HG03175 (cell line): Measurements from ENCODE around the gene ITPR2.
"Not testable (repeated sequence)": the region's sequence is repeated elsewhere in the genome, so short reads cannot be mapped to it uniquely, and the experiment has no call there.

ENCODE experiments used
- ATAC-seq: cut with Tn5 transposase; IDR thresholded peaks from one replicate; pipeline ENCODE4 v1.9.1; 2021; ENCODE audit warnings: mild to moderate bottlenecking, moderate library complexity; ENCODE audit not compliant: unreplicated experiment

ITPR2 gene

DNA sequence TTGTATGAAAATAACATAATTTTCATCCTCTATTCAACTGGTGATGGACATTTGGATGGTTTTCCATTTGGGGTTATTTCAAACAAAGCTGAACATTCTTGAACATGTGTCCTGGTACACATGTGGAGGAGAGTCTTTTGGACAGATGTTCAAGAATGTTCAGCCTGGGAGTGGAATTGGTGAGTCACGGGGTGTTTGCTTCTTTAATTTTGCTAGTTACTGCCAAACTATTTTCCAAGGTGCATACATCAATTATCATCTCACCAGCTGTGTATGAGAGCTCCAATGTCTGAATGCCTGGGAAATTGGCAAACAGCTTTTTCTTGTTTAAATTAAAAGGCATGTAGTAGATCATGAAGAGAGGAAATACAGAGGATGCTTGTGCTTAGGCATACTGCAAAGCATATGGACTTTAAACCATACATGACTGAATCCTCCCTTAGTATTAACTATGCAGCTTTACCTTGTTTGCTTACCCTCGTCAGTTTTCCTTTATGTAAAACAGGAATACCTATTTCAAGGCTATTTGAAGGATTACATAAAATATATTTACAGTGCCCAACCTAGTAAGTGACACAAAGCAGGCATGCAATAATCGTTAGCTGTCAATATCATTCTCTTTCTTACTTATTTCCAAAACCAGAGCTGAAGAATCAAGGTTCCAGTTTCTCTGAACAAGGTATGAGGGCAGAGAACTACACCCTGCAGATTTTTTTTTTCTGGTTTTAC, 152.1 kb downstream of the ITPR2 start:
- ATAC-seq = no peak

DNA sequence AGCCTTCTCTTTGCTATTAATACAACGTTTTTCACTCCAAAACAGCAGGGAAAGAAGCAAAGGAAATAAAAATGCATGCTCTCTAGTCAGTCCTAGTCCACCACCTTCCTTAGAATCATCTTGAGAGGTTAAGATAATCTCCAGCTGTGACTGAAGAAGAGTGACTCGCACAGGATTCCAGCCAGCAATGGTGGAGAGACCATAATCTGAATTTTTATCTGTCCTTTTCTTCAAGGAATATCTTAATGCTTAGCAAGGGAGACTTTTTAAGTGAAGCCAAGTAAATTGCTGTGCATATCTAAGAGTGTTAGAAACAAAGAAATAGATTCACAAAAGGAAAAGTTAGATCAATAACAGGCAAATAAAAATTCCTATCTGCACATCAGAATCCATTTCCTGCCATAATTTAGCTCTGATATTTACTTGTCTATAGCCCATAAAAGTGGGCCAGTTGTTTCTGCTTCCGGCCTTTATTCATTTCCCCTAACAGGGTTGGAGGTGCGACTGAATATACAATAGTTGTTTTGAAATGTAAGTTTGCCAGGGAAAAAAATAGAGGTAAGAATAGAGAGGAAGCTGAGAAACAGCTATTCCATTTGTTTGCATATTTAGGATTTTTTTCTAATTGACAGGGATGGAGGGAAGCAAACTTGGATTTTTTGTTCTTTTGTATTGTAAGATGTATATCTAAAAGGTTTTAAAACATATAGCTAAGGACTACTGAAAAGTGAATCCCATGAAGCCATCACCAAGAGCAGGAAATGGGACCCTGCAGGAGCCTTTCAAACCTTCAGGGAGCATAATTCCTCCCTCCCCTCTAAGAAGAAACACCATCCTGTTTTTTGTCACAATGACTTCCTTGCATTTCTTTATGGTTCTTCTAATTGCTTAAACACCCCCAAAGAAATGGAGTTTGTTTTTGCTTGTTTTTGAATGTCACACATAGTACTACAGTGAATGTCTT, 154.0 kb downstream of the ITPR2 start:
- no peak for ATAC-seq

DNA sequence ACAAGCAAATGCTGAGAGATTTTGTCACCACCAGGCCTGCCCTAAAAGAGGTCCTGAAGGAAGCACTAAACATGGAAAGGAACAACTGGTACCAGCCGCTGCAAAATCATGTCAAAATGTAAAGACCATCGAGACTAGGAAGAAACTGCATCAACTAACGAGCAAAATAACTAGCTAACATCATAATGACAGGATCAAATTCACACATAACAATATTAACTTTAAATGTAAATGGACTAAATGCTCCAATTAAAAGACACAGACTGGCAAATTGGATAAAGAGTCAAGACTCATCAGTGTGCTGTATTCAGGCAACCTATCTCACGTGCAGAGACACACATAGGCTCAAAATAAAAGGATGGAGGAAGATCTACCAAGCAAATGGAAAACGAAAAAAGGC, 161.5 kb downstream of the ITPR2 start:
- not testable (repeated sequence) for ATAC-seq

DNA sequence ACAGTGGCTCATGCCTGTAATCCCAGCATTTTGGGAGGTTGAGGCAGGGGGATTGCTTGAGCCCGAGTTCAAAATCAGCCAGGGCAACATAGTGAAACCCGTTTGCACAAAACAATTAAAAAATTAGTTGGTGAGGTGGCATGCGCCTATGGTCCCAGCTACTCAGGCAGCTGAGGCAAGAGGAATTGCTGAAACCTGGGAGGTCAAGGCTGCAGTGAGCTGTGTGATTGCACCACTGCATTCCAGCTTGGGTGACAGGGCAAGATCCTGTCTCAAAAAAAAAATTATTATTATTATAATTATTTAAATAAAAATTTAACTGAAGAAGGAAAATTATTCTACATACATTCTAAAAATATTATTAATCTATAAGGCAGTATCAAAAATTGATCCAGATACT, 164.1 kb downstream of the ITPR2 start:
- ATAC-seq = no peak

DNA sequence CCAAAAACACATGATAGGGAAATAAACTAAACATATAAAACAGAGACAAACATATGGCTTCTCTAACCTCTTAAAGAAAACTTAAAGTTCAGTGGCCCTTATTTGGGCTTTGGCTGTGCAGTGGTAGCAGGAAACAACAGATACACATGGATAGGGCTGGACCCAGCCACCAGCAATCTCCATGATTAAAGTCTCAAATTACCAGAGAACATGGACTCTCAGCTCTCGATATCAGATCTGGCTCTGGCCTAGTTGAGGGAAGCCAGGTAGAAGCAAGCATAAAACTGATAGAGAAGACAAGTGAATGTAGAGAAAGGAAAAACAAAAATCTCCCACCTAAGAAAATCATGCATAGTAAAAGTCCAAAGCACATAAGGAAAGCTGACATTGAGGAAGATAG, 164.8 kb downstream of the ITPR2 start:
- no peak for ATAC-seq

DNA sequence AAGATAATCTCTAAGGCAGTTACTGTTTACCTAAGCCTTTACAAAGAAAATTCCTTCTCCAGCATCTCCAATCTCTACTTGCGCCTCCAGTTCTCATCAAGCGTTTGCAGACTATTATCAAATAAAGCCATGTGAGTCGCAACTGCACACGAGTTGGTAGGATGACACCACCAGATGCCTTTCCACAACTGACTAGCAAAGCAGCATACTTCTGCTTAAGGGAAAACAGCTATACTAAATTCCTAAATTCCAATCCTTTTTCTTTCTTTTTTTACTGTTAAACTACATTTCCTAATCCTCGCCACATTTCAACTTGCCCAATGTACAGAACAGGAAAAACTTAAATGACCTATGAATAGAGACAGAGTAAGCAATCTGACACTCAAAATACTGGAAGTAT, 166.7 kb downstream of the ITPR2 start:
- ATAC-seq = no peak

DNA sequence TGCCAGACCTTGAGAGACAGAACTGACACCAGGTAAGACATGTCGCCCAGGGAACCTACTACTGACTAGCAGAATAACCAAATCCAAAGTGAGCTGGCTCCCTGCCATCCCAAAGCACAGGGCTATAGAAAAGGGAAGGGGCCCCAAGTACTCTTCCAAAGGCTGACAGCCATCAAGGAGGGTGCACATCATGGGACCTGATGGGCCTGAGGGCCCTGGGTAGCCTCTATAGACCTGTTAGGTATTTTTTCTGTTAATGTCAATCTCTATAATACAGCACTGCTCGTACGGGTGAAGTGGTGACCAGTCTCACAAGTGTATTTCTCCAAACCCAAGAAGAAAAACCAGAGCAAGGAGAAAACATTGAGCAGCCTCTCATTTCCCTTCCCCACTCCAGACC, 171.6 kb downstream of the ITPR2 start:
- ATAC-seq = no peak

DNA sequence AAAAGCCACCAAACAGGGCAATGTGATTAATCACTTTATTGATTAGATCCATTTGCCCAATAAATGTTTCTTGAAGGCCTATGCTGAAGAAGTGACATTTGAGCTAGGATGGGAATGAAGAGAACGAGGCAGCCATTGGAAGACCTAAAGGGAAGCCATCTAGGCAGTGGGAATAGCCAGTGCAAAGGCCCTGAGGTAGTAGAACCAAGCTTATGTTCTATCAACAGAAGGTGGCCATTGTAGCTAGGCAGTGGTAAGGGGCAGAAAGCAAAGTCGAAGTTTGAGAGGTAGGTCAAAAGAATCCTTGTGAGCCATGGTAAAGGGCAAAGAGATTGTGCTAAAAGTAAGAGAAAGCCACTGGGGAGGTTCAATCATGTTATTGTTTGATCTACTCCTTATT, 173.1 kb downstream of the ITPR2 start:
- ATAC-seq = no peak

DNA sequence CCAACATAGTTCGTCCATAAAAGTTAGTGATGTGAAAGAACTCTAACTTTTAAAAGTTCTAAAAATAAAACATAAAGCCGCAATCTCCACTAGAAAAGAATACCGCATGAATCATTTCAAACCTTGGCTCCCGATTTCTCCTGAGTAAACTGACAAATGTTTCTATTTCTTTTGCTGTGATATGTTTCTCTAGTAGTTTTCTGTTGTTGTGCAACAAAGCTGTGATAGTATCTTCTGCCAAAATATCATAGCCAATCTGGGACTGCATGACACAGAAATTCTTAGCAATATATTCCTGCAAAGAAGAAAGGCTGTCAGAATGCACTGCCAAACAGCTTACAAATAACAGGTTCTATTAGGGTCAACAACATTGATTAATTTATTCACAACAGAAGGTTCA, 174.0 kb downstream of the ITPR2 start:
- no peak for ATAC-seq

DNA sequence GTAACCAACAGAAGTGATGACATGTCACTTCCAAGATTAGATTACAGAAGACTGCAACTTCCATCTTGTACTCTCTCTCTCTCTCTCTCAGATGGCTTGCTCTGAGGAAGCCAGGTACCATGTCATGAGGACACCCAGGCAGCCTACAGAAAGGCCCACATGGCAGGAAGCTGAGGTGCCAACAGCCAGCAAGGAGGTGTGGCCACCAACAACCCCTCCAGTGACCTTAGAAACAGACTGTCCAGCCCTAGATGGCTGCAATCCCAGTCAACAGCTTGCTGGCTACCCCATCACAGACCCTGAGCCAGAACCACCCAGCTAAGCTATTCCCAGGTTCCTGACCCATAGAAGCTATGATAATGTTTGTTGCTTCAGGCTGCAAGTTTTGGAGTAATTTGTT, 178.4 kb downstream of the ITPR2 start:
- ATAC-seq = no peak

DNA sequence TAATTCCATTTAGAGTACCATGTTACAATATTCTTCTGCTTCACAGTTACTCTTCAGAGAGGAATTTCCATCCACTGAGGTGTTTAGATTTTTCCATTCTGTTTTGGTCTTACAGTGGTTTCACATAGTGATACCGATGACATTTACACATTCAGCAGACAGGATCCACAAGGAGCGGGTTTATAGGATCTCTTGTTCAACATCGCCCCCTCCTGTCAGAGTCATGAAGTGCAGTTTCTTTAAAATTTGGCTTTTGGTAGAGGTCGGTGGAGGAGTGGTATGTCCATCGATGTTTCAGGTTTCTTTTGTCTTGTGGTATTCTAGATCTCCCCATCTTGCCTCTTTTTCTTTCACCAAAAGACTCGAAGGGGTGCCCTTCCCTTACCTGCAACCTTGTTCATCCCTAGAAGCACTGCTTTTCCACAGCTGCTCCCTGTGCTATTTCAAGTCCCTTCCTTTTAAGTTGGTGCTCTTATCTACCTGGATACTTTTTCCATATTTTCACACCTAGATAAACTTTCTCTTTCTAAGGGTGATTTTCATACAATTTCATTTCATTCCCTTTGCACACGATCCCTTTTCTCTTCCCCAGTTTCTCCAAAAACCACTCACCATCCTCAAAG, 181.3 kb downstream of the ITPR2 start:
- ATAC-seq = no peak

DNA sequence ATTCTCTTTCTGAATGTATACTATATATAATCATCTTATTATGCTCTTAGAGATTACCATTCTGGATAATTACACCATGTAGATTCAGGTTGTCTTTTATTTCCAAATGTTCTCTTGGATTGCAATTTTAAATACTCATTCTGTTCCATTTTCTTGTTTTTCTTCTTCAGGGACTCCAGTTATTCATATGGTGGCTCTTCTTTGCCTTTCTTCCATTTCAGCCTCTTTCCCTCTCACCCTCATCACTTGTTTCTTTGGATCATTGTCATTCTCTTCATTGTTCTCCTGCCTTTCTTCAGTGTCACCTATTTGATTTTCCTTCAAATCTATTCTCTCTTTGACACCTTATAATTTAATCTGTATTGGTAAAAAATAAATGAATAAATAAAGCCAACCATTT, 182.0 kb downstream of the ITPR2 start:
- ATAC-seq = no peak

DNA sequence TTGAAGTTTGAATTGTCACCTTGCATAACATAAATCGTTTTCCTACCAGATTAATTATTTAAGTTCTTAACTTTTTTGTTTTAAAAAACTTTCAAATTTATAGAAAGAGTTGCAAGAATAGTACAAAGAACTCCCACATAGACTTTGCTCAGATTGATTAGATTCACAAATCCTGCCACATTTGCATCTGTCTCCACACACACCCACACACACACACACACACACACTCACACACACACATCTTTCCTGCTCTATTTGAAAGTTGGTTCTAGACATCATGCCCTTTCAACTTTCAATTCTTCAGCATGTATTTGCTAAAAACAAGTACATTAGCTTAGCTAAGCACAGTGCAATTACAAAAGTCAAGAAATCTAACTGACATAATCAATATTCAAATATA, 184.0 kb downstream of the ITPR2 start:
- ATAC-seq = no peak

DNA sequence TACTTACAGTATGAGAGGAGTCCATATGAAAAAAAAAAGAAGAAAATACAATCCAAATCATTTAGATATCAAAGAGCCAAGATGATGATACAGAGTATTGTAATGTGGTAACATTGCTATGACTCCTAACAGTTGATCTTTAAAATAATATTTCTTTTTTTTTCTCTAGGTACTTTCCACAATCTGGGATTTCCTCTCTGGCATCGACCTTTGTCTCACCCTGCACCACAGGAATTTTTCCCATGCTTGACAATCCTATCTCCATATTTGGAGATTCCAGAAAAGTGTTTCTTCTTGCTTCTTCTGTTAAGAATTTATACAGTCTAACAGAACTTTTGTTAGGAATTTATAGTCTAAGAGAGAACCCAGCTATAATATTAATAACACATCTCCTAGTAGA, 184.4 kb downstream of the ITPR2 start:
- no peak for ATAC-seq

DNA sequence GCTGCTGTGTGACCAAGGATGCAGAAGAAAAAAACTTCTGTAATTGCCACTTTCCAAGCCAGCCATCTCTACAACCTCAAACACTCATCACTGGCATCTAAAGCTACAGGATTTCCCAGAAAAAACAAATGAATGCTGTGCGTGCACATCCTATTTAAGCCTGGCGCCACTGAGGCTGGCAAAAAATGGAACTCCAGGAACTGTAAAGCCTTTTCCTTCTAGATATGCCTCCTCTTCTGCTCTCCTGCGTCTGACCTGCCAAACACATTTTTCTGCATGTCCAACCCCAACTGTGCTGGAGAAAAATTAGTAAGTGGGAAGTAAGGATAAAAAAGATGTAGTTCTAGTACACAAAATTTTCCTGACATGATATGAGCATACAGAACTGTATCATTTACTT, 184.9 kb downstream of the ITPR2 start:
- no peak for ATAC-seq

DNA sequence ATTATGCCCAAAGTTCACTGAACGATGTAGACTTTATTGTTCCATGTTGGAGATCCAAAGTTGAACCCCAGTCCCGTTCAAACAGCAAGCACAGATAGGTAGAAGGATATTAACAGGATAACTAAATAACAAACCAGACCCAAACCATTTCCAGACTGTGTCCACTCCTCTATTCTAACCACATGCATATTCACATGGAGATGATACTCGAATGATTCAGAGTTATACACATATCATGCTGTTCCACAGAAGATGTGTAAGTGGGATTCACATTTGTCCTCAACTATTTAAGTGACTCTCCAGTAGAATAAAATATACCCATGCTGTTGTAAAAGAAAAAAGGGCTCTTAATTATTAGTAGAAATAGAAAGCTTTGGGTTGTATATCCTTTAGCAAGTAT, 185.9 kb downstream of the ITPR2 start:
- no peak for ATAC-seq

DNA sequence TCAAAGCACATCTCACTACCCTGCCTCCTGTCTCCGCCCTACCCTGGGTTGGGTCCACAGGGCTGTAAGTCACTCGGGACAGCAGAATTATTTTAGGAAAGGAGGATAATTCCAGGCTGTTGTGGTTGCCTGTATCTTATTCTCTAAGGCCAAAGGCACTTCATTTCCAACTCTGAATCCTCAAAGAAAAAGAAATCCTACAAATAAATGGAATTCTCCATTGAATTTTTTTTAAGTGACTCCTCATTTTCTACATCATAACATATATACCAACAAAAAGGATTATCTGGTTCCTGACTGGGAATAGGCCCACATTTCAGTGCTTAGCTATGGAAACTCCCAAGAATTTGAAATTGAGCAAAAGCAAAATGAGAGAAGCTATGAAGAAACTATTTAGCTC, 186.4 kb downstream of the ITPR2 start:
- ATAC-seq = no peak

DNA sequence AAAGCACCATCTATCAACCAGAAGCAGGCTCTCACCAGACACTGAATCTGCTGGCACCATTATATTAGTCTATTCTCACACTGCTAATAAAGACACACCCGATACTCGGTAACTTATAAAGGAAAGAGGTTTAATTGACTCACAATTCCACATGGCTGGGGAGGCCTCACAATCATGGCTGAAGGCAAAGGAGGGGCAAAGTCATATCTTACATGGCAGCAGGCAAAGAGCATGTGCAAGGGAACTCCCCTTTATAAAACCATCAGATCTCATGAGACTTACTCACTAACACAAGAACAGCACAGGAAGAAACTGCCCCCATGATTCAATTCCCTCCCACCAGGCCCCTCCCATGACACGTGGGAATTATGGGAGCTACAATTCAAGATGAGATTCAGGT, 188.6 kb downstream of the ITPR2 start:
- ATAC-seq = not testable (repeated sequence)

DNA sequence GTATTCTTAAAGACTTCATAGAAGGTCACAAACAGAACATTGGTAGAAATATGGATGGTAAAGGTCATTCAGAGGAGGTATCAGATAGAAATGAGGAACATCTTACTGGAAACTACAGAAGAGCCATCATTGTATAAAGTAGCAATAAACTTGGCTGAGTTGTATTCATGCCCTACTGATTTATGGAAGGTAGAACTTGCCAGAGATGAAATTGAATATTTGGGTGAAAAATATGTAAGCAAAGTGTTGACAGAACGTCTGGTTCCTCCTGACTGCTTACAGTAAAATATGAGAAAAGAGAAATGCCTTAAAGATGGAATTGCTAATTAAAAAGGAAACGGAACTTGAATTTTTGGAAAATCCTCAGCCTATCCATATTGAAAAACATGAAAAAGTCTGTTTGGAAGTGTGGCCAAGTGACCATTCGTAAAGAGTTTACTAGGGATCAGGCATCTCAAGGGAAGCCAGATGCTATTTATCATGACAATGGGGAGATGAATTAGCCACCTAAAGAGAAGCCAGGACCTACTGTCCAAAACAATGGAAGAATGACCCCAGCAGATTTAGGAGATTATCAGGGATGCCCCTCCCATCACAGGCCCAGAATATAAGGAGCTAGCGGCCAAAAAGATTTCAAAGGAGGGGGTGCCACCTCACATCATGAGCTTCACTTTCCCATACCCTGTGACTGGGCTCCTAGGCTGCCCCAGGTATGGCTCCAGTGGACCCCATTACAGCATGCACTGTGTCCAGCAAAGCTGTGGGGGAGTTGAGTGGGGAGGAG, 189.3 kb downstream of the ITPR2 start:
- no peak for ATAC-seq

DNA sequence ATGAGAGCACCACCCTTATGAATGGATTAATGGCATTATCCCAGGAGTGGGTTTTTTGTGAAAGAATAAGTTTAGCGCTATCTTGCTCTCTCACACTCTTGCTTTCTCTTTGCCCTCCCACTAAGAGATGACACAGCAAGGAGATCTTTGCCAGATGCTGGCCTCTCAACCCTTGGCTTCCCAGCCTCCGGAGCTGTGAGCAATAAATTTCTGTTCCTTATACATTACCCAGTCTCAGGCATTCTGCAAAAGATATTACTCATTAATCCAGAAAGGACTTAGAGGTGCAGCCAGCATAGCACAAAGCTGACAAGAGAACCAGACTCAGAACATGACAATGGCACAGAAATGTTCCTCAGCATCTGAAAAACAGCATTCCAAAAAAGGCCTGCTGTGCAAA, 190.6 kb downstream of the ITPR2 start:
- no peak for ATAC-seq

DNA sequence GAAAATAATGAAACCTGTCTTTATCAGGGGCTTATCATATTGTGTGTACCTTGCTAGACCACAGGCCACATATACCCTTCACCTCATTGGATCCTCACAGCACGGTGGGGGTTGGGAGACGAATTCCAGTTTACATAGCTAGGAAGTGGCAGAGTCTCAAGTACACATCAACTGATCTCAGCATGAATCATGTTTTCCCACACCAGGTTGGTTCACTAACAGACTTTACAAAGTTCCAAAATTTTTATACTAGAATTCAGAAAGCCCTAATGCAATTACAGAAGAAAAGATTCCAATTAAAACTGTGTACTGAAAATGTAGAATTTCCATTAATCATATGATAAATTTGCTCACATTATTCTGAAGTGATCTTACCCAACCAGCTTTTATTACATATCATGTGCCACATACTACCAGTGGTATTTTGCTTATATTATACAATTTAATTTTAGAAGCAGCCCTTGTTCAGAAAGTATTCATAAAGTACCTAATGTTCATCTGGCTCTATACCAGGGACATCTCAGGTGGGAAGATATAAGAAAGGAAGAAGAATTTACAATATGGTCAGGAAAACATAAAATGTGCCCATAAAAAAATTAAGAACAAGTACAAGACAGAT, 196.2 kb downstream of the ITPR2 start:
- ATAC-seq = no peak
